Measurements from ENCODE around the gene PLEKHJ1. TPM values are rescaled to one million over a fixed set of nuclear protein-coding genes. Genes with fewer than 3 reads are reported as not detected.
A peak's percentile ranks its signal among the peaks of the same experiment; 100 is the strongest.

The PLEKHJ1 gene
- total RNA-seq, 1 donor from 2014 or later = 51.2 TPM

GRCh38 chr19:2271234-2272103, 35.3 kb upstream of the PLEKHJ1 start:
- DNase-seq (ENCODE audit: low spot score) = no peak
- intact Hi-C loops (cut with DNase I) = loop anchor here (2.0 to 10.0 kb wide), 3 partner anchors 109 to 343 kb away; partner anchors contain the start of gene DOT1L

GRCh38 chr19:2270423-2271233, 34.5 kb upstream of the PLEKHJ1 start:
- intact Hi-C loops (cut with DNase I) = loop anchor here (2.0 to 10.0 kb wide), 2 partner anchors 108 to 344 kb away; partner anchors contain the start of gene DOT1L
- peak; percentile 95 for DNase-seq (ENCODE audit: low spot score)

- peak; percentile 84 for DNase-seq (ENCODE audit: low spot score)
- intact Hi-C loops (cut with DNase I) = loop anchor here (2.0 to 10.0 kb wide), 2 partner anchors 107 to 345 kb away; partner anchors contain the start of gene DOT1L
Measured at GRCh38 chr19:2270157-2270422, 34.0 kb upstream of the PLEKHJ1 start.

GRCh38 chr19:2269244-2270156, 33.4 kb upstream of the PLEKHJ1 start:
- DNase-seq (ENCODE audit: low spot score) = peak; percentile 99
- intact Hi-C loops (cut with DNase I) = loop anchor here (1.0 to 10.0 kb wide), 3 partner anchors 33 to 345 kb away; partner anchors contain the start of genes DOT1L, PLEKHJ1 and SF3A2

GRCh38 chr19:2268861-2269243, 32.7 kb upstream of the PLEKHJ1 start:
- no peak for DNase-seq (ENCODE audit: low spot score)
- intact Hi-C loops (cut with DNase I) = loop anchor here (1.0 kb wide), 1 partner anchor 33 kb away; the partner anchor contains the start of genes PLEKHJ1 and SF3A2

GRCh38 chr19:2268480-2268830, 32.3 kb upstream of the PLEKHJ1 start:
- no peak for DNase-seq (ENCODE audit: low spot score)
- intact Hi-C loops (cut with DNase I) = no loop called here

- intact Hi-C loops (cut with DNase I) = no loop called here
- DNase-seq (ENCODE audit: low spot score) = peak; percentile 94
Measured at GRCh38 chr19:2266183-2266993, 30.3 kb upstream of the PLEKHJ1 start.

- intact Hi-C loops (cut with DNase I) = no loop called here
- no peak for DNase-seq (ENCODE audit: low spot score)
Measured at GRCh38 chr19:2261438-2262172, 25.5 kb upstream of the PLEKHJ1 start.

GRCh38 chr19:2260341-2260805, 24.2 kb upstream of the PLEKHJ1 start:
- intact Hi-C loops (cut with DNase I) = no loop called here
- DNase-seq (ENCODE audit: low spot score) = no peak

- intact Hi-C loops (cut with DNase I) = no loop called here
- no peak for DNase-seq (ENCODE audit: low spot score)
Measured at GRCh38 chr19:2259336-2259735, 23.2 kb upstream of the PLEKHJ1 start.

- DNase-seq (ENCODE audit: low spot score) = no peak
- intact Hi-C loops (cut with DNase I) = no loop called here
Measured at GRCh38 chr19:2255982-2256685, 20.0 kb upstream of the PLEKHJ1 start, which contains the start of gene JSRP1. Gene JSRP1, minus strand, starts transcription at chr19:2256417. Its CDS starts 1,103 bp downstream, at chr19:2255314.

- intact Hi-C loops (cut with DNase I) = no loop called here
- DNase-seq (ENCODE audit: low spot score) = no peak
Measured at GRCh38 chr19:2255112-2255845, 19.1 kb upstream of the PLEKHJ1 start.

GRCh38 chr19:2254064-2254872, 18.1 kb upstream of the PLEKHJ1 start:
- intact Hi-C loops (cut with DNase I) = no loop called here

GRCh38 chr19:2253106-2254063, 17.3 kb upstream of the PLEKHJ1 start:
- intact Hi-C loops (cut with DNase I) = no loop called here
- no peak for DNase-seq (ENCODE audit: low spot score)

More at GRCh38 chr19:2254064-2254872, 18.1 kb upstream of the PLEKHJ1 start:
- no peak for DNase-seq (ENCODE audit: low spot score)

- intact Hi-C loops (cut with DNase I) = no loop called here
- no peak for DNase-seq (ENCODE audit: low spot score)
Measured at GRCh38 chr19:2252797-2253105, 16.6 kb upstream of the PLEKHJ1 start.
